GM12878 (cell line): ENCODE data around the gene SPIRE1. TPM values are rescaled to one million over a fixed set of nuclear protein-coding genes. Genes with fewer than 3 reads are reported as not detected.

Experiments
- ATAC-seq: fragments of 200-7000 bp; cut with Tn5 transposase; 3 replicates; pipeline ENCODE4 v1.9.1; 2020; ENCODE audit warnings: mild to moderate bottlenecking, moderate library complexity
- BruUV-seq: library from RNA; stranded (reverse); fragments of 400-500 nt; replicated peaks from 2 replicates; lab custom pipeline; 2021; lab: Mats Ljungman, UMichigan
- CTCF ChIA-PET: fragments of 300-600 bp; sonication (Branson Sonifier 250); formaldehyde crosslinking; extraction: SDS; loops from one replicate; lab custom pipeline; 2021; ENCODE audit warnings: inconsistent platforms; lab: Yijun Ruan, JAX
- POLR2A ChIA-PET: fragments of 350-600 bp; formaldehyde crosslinking; extraction: SDS; loops from one replicate; lab custom pipeline; 2021; ENCODE audit warnings: inconsistent platforms; lab: Charles Lee
- RAD21 ChIA-PET: fragments of 300-600 bp; sonication (Branson Sonifier 250); formaldehyde crosslinking; loops from one replicate; lab custom pipeline; 2023; ENCODE audit warnings: antibody characterized with exemption; ENCODE audit not compliant: unreplicated experiment; lab: Charles Lee
- SMC1A ChIA-PET: fragments of 300-600 bp; sonication (Branson Sonifier 250); formaldehyde crosslinking; loops from one replicate; lab custom pipeline; 2023; ENCODE audit not compliant: unreplicated experiment, uncharacterized antibody; lab: Charles Lee
- DNase-seq: peaks from one replicate; pipeline ENCODE4 v3.0.0-alpha.2; 2011; ENCODE audit warnings: low read depth, low spot score
- FAIRE-seq: peaks from 3 replicates; lab custom pipeline; 2011; peaks lifted over from hg19 to GRCh38; lab: Jason Lieb, UNC
- H2AFZ ChIP-seq: 2 replicates; pipeline ENCODE4 v1.6.0; 2011; ENCODE audit warnings: low read depth, low read length, control low read depth; ENCODE audit not compliant: control insufficient read depth
- H3K27ac ChIP-seq: 2 replicates; pipeline ENCODE4 v1.5.1; 2011; ENCODE audit warnings: control low read depth; ENCODE audit not compliant: control insufficient read depth, insufficient read depth
- H3K27me3 ChIP-seq, 2 experiments: replicated peaks in 1 of 2; 2 replicates each; pipeline versions ENCODE4 v1.6.0 to v1.6.1; 2011; ENCODE audit warnings: low read length in 1 of 2; ENCODE audit not compliant: control insufficient read depth in 2 of 2, insufficient read depth in 2 of 2
- H3K36me3 ChIP-seq, 2 experiments: 2 replicates each; pipeline ENCODE4 v1.5.1; 2011; ENCODE audit warnings: low read length in 1 of 2; ENCODE audit not compliant: control insufficient read depth in 2 of 2, insufficient read depth in 2 of 2
- H3K4me1 ChIP-seq: 2 replicates; pipeline ENCODE4 v1.6.1; 2011; ENCODE audit warnings: mild to moderate bottlenecking, low read length, moderate library complexity, mixed read lengths; ENCODE audit not compliant: control insufficient read depth, insufficient read depth
- H3K4me2 ChIP-seq: 2 replicates; pipeline ENCODE4 v1.6.0; 2011; ENCODE audit warnings: control low read depth; ENCODE audit not compliant: control insufficient read depth, insufficient read depth
- H3K4me3 ChIP-seq: fragments of 200-600 bp; sonication (generic); 2 replicates; pipeline ENCODE4 v1.5.1; 2016
- H3K79me2 ChIP-seq: 2 replicates; pipeline ENCODE4 v1.6.0; 2011; ENCODE audit warnings: low read length; ENCODE audit not compliant: control insufficient read depth, insufficient read depth
- H3K9ac ChIP-seq: 2 replicates; pipeline ENCODE4 v1.8.0; 2011; ENCODE audit warnings: low read length, control low read depth, mixed read lengths; ENCODE audit not compliant: control insufficient read depth, insufficient read depth
- H3K9me3 ChIP-seq: replicated peaks from 3 replicates; pipeline ENCODE4 v1.5.1; 2011; ENCODE audit warnings: mild to moderate bottlenecking, low read length; ENCODE audit not compliant: control insufficient read depth, insufficient read depth
- H4K20me1 ChIP-seq: 2 replicates; pipeline ENCODE4 v1.6.0; 2011; ENCODE audit not compliant: control insufficient read depth, insufficient read depth
- E4F1 ChIP-seq: fragments of 450-650 bp; IDR thresholded peaks from 2 replicates; pipeline ENCODE4 v1.6.1; 2018; ENCODE audit warnings: borderline replicate concordance, mild to moderate bottlenecking; ENCODE audit not compliant: partially characterized antibody
- FOXK2 ChIP-seq: fragments of 450-650 bp; IDR thresholded peaks from 2 replicates; pipeline ENCODE4 v1.6.1; 2017; ENCODE audit warnings: mild to moderate bottlenecking, moderate library complexity
- JUNB ChIP-seq: IDR thresholded peaks from 2 replicates; pipeline ENCODE4 v1.6.1; 2016; ENCODE audit warnings: antibody characterized with exemption, mild to moderate bottlenecking
- JUND ChIP-seq: IDR thresholded peaks from 2 replicates; pipeline ENCODE4 v1.6.1; 2012; ENCODE audit warnings: low read depth, mild to moderate bottlenecking, low read length, improper control_type of control experiment, moderate library complexity
- NFYB ChIP-seq: IDR thresholded peaks from 2 replicates; pipeline ENCODE4 v1.6.1; 2011; ENCODE audit warnings: low read depth, mild to moderate bottlenecking, low read length, improper control_type of control experiment, moderate library complexity; ENCODE audit not compliant: insufficient read depth
- SMAD1 ChIP-seq: fragments of 450-650 bp; IDR thresholded peaks from 2 replicates; pipeline ENCODE4 v1.6.1; 2018; ENCODE audit warnings: mild to moderate bottlenecking, low read depth; ENCODE audit not compliant: partially characterized antibody
- SREBF1 ChIP-seq: IDR thresholded peaks from 2 replicates; pipeline ENCODE4 v1.6.1; 2012; ENCODE audit warnings: mild to moderate bottlenecking, low read length
- WGBS: methylation state at CpG from one replicate; pipeline ENCODE4 v1.1.6; 2016; ENCODE audit warnings: low lambda C conversion rate; ENCODE audit not compliant: insufficient replicate concordance, insufficient coverage; ENCODE audit errors: missing lambda C conversion rate; 5-methylcytosine and 5-hydroxymethylcytosine counted together
- in situ Hi-C: fragments of 300-500 bp; cut with MboI; formaldehyde crosslinking; loops from 9 replicates; pipeline ENCODE4 v1.14.3; 2018; ENCODE audit warnings: mixed read lengths
- intact Hi-C: fragments of 100-400 bp; cut with micrococcal nuclease; formaldehyde crosslinking; loops from one replicate; pipeline ENCODE4 v1.14.2; 2022; ENCODE audit not compliant: unreplicated experiment
- polyA plus RNA-seq, 11 experiments: library from polyadenylated mRNA; depleted of rRNA in 4 of 11; unstranded in 6 of 11; stranded (reverse) in 5 of 11; fragments of >200 nt; fragmentation: Nextera tagmentation in 4 of 11; fragmentation: Illumina TruSeq in 1 of 11; extraction: Ambion mirVana in 4 of 11; extraction: Trizol in 1 of 11; gene quantifications; 1 replicate in 1 of 11; 2 replicates in 10 of 11; pipeline versions ENCODE4 v1.2.1 to v1.2.3, GENCODE V29; 2011 to 2016; ENCODE audit warnings: inconsistent platforms in 2 of 11, missing spikeins in 2 of 11, low read depth in 1 of 11
- total RNA-seq, 4 experiments: library from RNA; depleted of rRNA in 3 of 4; stranded (reverse); fragments of >200 nt in 3 of 4; fragmentation: Illumina TruSeq in 1 of 4; extraction: Trizol in 1 of 4; gene quantifications; 2 replicates each; pipeline versions ENCODE4 v1.2.1 to v1.2.3, GENCODE V29; 2013 to 2021
- TF ChIP-seq, protein P1 (sequence below): IDR thresholded peaks from 2 replicates; pipeline ENCODE4 v1.6.1; 2011; ENCODE audit warnings: borderline replicate concordance, low read depth, mild to moderate bottlenecking, moderate library complexity, low read length; ENCODE audit not compliant: insufficient read depth, poor library complexity, severe bottlenecking

Gene SPIRE1
- total and polyA plus RNA-seq, 10 of the 15 experiments (the other 5 are each of a cell fraction or from before 2014, with no cell fraction given): 0.18 to 9.2 (median 4.3) TPM

DNA sequence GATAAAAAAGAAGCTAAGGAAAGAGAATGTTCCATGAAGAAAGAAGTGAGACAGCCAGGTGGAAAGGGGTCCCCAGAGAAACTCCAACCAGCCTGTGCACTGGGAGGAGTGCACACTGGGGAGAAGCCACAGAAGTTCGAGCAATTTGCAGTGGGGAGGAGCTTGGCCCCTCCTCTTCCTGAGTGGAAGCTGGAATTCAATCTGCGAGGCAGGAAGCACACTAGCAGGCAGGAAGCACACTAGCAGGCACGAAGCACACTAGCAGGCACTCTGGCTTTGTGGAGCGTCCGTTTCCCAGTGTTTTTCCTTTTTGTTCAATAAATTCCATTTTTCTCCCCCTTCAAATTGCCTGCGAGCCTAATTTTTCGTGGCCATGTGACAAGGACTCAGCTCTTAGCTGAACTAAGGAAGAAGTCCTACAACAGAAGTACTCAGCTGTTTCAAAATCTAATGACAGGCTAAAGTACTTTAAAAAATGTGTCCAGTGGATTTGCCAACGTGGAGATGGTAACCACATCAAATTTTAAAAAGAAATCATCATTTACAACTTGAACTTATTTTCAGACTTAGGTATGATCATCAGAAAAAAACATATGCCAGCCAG lies 21.4 kb upstream of the SPIRE1 start:
- ChIA-PET SMC1A (no interaction called here), POLR2A (interaction anchor here (0.9 kb wide), 1 partner anchor 9 kb away, joined by 3 read pairs; no protein-coding TSS in a partner anchor), RAD21 (no interaction called here), CTCF (interaction anchor here (0.6 kb wide), 1 partner anchor 518 kb away, joined by 3 read pairs; no protein-coding TSS in a partner anchor)
- Histone ChIP-seq H3K9me3 (no peaks in the 10 kb centered on the region), H3K27ac (no peak overlapping the region), H3K79me2 (no peaks in the 10 kb centered on the region), H2AFZ (no peak overlapping the region), H4K20me1 (no peaks in the 10 kb centered on the region), H3K27me3 (no peaks in the 10 kb centered on the region), H3K9ac (no peak overlapping the region), H3K4me1 (no peaks in the 10 kb centered on the region), H3K36me3 (peaks cover 2 to 9% of the 10 kb centered on the region in 2 experiments; a peak in 3 of 4 replicates), H3K4me3 (no peak overlapping the region), H3K4me2 (no peak overlapping the region)
- WGBS: 75% methylated on average over 8 of the region's 8 CpGs
- FAIRE-seq: no peak
- no TSS peak for BruUV-seq
- no peak for ATAC-seq
- DNase-seq: no peak
- in situ Hi-C loops (no loop called here), intact Hi-C loops (no loop called here)
- TF ChIP-seq NFYB (no peak), FOXK2 (no peak), SMAD1 (no peak), JUND (no peak), JUNB (no peak), SREBF1 (no peak), E4F1 (no peak)
- TF ChIP-seq, protein P1, sequence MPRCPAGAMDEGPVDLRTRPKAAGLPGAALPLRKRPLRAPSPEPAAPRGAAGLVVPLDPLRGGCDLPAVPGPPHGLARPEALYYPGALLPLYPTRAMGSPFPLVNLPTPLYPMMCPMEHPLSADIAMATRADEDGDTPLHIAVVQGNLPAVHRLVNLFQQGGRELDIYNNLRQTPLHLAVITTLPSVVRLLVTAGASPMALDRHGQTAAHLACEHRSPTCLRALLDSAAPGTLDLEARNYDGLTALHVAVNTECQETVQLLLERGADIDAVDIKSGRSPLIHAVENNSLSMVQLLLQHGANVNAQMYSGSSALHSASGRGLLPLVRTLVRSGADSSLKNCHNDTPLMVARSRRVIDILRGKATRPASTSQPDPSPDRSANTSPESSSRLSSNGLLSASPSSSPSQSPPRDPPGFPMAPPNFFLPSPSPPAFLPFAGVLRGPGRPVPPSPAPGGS: no peak
- TF ChIP-seq, all 136 proteins: peak for 0
